Peyer's patch (tissue), 4 donors: Measurements from ENCODE around the gene ZNF460. TPM values are rescaled to one million over a fixed set of nuclear protein-coding genes. Genes with fewer than 3 reads are reported as not detected.

Experiments used
- DNase-seq, 3 donors: peaks; one replicate each; pipeline ENCODE4 v3.0.0-alpha.2; 2017 to 2019
- H3K27ac ChIP-seq, 4 donors: fragments of 200-600 bp; sonication (generic); one replicate each; pipeline ENCODE4 v1.5.1; 2016 to 2019
- H3K27me3 ChIP-seq, 2 donors: fragments of 200-600 bp; sonication (generic); one replicate each; pipeline ENCODE4 v1.5.1; 2019
- H3K36me3 ChIP-seq, 3 donors: fragments of 200-600 bp; sonication (generic); one replicate each; pipeline ENCODE4 v1.5.1; 2016 to 2019
- H3K4me1 ChIP-seq, 4 donors: fragments of 200-600 bp; sonication (generic); one replicate each; pipeline ENCODE4 v1.5.1; 2016 to 2019
- H3K4me3 ChIP-seq, 4 donors: fragments of 200-600 bp; sonication (generic); 1 replicate in 3 of 4; 2 replicates in 1 of 4; pipeline ENCODE4 v1.5.1; 2016 to 2019; ENCODE audit warnings: mild to moderate bottlenecking in 1 of 4
- H3K9me3 ChIP-seq, 4 donors: fragments of 200-600 bp; sonication (generic); one replicate each; pipeline ENCODE4 v1.5.1; 2016 to 2019; ENCODE audit warnings: mild to moderate bottlenecking in 1 of 4
- POLR2A ChIP-seq, 2 donors: fragments of 450-650 bp; IDR thresholded peaks; one replicate each; pipeline ENCODE4 v1.5.1; 2017; ENCODE audit warnings: antibody characterized with exemption in 2 of 2, mild to moderate bottlenecking in 2 of 2, moderate library complexity in 2 of 2
- total RNA-seq, 4 donors: library from RNA; depleted of rRNA; stranded (reverse); fragments of >200 nt; gene quantifications; one replicate each; pipeline ENCODE4 v1.1.0, GENCODE V29; 2016
- TF ChIP-seq, protein P1 (sequence below), 6 experiments: fragments of 450-650 bp in 4 of 6; fragments of 200-600 bp in 2 of 6; sonication (generic) in 1 of 6; IDR thresholded peaks; one replicate each; pipeline ENCODE4 v1.5.1; 2017 to 2019; ENCODE audit warnings: antibody characterized with exemption in 6 of 6, mild to moderate bottlenecking in 3 of 6, moderate library complexity in 1 of 6

ZNF460 gene
- total RNA-seq, 4 donors from 2014 or later = 33.6 to 86.6 (median 54.2) TPM

DNA sequence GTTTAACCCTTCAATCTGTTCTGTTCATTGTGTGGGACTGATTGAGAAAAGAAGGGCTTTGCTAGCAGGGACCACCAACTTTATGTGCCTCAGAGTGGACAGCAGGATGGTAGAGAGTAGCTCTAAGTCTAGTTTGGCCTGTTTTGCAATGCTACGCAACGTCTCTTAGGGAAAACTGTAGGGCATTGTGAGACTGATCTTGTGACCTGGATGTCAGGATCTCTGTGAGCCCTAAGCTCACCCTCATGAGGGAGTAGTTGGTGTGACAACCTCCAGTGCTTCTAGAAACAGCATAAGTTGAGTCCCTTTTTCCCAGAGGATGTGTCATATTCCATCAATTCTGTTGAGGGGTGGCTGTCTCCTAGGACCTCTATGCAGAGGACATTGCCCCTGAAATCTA is 30.5 kb downstream of the ZNF460 start:
- no peak for DNase-seq
- Histone ChIP-seq H3K27me3 (no peaks in the 10 kb centered on the region), H3K4me1 (no peaks in the 10 kb centered on the region), H3K4me3 (no peak overlapping the region), H3K36me3 (no peaks in the 10 kb centered on the region), H3K27ac (no peak overlapping the region), H3K9me3 (no peaks in the 10 kb centered on the region)
- no peak for TF ChIP-seq POLR2A (IDR thresholded peaks at IDR 0.05)
- TF ChIP-seq, protein P1, sequence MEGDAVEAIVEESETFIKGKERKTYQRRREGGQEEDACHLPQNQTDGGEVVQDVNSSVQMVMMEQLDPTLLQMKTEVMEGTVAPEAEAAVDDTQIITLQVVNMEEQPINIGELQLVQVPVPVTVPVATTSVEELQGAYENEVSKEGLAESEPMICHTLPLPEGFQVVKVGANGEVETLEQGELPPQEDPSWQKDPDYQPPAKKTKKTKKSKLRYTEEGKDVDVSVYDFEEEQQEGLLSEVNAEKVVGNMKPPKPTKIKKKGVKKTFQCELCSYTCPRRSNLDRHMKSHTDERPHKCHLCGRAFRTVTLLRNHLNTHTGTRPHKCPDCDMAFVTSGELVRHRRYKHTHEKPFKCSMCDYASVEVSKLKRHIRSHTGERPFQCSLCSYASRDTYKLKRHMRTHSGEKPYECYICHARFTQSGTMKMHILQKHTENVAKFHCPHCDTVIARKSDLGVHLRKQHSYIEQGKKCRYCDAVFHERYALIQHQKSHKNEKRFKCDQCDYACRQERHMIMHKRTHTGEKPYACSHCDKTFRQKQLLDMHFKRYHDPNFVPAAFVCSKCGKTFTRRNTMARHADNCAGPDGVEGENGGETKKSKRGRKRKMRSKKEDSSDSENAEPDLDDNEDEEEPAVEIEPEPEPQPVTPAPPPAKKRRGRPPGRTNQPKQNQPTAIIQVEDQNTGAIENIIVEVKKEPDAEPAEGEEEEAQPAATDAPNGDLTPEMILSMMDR (IDR thresholded peaks at IDR 0.05) = no peak

DNA sequence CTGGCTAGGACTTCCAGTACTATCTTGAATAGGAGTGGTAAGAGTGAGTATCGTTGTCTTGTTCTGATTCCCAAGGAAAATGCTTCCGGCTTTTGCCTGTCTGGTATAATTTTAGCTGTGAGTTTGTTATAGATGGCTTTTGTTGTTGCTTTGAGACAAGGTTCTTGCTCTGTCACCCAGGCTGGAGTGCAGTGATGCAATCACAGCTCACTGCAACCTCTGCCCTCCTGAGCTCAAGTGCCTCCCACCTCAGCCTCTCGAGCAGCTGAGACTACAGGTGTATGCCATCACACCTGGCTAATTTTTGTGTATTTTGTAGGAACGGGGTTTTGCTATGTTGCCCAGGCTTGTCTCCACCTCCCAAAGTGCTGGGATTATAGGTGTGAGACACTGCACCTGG is 33.9 kb downstream of the ZNF460 start:
- Histone ChIP-seq H3K27me3 (no peaks in the 10 kb centered on the region), H3K36me3 (no peaks in the 10 kb centered on the region), H3K4me3 (no peak overlapping the region), H3K27ac (no peak overlapping the region), H3K9me3 (no peaks in the 10 kb centered on the region), H3K4me1 (no peaks in the 10 kb centered on the region)
- TF ChIP-seq, protein P1 (IDR thresholded peaks at IDR 0.05) = no peak
- no peak for TF ChIP-seq POLR2A (IDR thresholded peaks at IDR 0.05)
- no peak for DNase-seq

DNA sequence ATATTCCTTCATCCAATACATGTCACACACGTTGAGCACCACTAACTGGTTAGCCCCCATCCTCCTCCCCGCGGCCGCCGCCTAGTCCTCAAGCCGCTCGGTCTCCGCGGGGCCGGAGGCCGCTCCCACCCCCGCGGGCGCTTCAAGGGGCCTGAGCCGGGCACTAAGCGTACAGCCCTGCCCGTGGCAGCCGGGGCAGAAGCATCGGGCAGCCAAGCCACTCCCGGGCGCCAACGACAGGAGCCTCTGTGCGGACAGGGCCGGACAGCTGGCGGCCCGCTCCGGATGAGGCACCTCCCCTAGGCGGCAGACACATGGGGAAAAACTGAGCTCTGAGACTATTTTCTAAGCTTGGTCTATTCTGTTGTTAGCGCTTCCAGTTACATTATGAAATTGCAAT is 37.2 kb downstream of the ZNF460 start:
- Histone ChIP-seq H3K4me1 (peaks cover 3 to 17% (median 8%) of the 10 kb centered on the region in 4 donors), H3K4me3 (no peak overlapping the region), H3K36me3 (no peaks in the 10 kb centered on the region), H3K27ac (no peak overlapping the region), H3K9me3 (peaks cover 0 to under 1% (median 0%) of the 10 kb centered on the region in 4 donors), H3K27me3 (no peaks in the 10 kb centered on the region)
- TF ChIP-seq POLR2A (IDR thresholded peaks at IDR 0.05) = no peak
- TF ChIP-seq, protein P1 (IDR thresholded peaks at IDR 0.05) = no peak
- DNase-seq = no peak

DNA sequence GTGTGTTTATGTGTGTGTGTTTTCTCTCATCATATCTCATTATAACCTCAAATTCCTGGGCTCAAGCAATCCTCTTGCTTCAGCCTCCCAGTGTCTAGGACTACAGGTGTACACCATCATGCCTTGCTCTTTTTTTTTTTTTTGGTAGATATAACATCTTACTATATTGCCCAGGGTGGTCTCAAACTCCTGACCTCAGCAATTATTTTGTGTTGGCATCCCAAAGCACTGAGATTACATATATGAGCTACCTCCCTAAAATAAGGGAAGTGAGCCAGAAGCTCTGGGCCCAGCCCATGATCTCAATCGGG is 39.5 kb downstream of the ZNF460 start:
- H3K27ac ChIP-seq = peak overlapping the region; percentile 77 to 83 (median 80)
- TF ChIP-seq, protein P1 (IDR thresholded peaks at IDR 0.05) = no peak
- TF ChIP-seq POLR2A (IDR thresholded peaks at IDR 0.05) = no peak
- no peaks in the 10 kb centered on the region for H3K27me3 ChIP-seq
- peaks cover 0 to 21% (median 5%) of the 10 kb centered on the region in 3 donors for H3K36me3 ChIP-seq
- peak overlapping the region; percentile 66 to 79 (median 74) for H3K4me3 ChIP-seq
- H3K4me1 ChIP-seq = peaks cover 3 to 17% (median 8%) of the 10 kb centered on the region in 4 donors
- peaks cover 0 to 3% (median 0%) of the 10 kb centered on the region in 4 donors for H3K9me3 ChIP-seq
- DNase-seq = no peak

DNA sequence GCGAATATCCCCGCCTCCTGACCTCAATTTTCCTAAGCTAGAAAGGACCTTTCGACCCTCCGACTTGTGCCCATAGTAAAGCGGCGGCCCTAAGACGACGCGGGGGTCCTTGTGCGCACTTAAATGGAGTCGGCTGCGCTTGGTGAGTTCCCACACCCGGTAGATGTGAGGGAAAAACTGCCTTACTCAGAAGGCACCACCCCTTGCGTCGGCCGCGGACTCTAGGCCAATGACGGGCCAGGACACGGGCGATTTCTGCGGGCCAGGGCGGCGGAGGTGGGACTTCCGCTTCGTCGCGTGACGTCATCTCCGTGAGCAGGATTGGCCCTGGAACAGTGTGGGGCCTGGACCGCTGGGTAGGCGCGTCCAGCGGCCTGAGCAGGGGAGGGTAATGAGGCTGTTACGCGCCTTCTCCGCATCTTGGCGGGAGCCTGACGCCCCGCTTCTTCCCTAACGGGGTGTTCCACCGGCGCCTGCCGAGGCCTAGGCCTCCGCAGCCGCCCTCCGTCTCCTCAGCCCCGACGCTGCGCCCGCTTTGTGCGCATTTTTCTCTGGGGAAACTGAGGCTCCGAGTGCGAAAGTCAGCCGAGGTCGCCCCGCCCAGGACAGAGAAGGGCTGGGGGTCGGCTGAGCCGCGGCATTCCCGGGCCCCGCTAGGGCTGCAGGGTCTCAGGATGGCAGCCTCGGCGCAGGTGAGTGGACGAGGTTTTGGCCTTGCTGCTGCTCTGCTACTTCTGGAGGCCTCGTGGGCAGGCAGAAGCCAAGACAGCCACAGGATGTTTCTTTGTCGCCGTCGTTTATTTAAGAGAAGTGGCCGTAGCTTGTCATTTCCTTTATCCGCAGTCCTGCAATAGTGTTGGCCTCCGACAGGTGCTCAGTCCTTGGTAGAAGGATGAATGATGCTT is 40.1 kb downstream of the ZNF460 start, which contains the start of gene ZNF543:
ZNF543 (plus strand) TSS at position 293 of the 905 bp plus-strand sequence; CDS start at position 675, 382 bp downstream.
- peaks cover 0 to 27% (median 5%) of the 10 kb centered on the region in 3 donors for H3K36me3 ChIP-seq
- peaks cover 3 to 17% (median 8%) of the 10 kb centered on the region in 4 donors for H3K4me1 ChIP-seq
- H3K4me3 ChIP-seq = peak within 1 kb of the TSS; percentile 66 to 79 (median 74)
- DNase-seq = peak; percentile 96 to 98 (median 96)
- H3K9me3 ChIP-seq = peaks cover 0 to 3% (median 0%) of the 10 kb centered on the region in 4 donors
- peak; percentile 27 to 38 for TF ChIP-seq POLR2A (IDR thresholded peaks at IDR 0.05)
- TF ChIP-seq, protein P1 (IDR thresholded peaks at IDR 0.05) = no peak
- no peaks in the 10 kb centered on the region for H3K27me3 ChIP-seq
- H3K27ac ChIP-seq = peak within 1 kb of the TSS; percentile 77 to 83 (median 80)
